ENCODE data around the gene BIRC7. TPM values are rescaled to one million over a fixed set of nuclear protein-coding genes. Genes with fewer than 3 reads are reported as not detected.

Gene BIRC7
- total RNA-seq, 1 donor from 2014 or later, result not detected

GRCh38 chr20:63262836-63263235 lies 27.1 kb downstream of the BIRC7 start:
- intact Hi-C loops (cut with micrococcal nuclease), result no loop called here

- intact Hi-C loops (cut with micrococcal nuclease), result no loop called here
Observed at GRCh38 chr20:63264000-63264399, 28.3 kb downstream of the BIRC7 start.

DNA sequence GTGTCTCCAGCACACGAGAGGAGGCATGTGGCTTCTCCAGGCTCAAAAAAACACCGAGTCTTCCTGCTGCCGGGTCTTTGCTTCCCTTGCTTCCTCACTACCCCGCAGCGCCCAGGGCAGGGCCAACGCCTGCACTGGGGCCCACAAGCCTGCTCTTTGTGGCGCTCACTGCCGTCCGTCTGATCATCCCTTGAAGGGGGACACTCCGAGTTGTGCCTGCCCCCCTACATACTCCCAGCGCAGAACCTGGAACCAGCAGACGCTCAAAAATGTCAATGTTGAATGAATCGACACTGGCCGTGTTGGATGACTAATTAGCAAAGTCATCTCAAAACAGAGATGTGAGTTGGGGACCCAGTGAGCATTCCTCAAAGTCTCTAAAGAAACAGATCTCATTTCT lies 28.8 kb downstream of the BIRC7 start:
- intact Hi-C loops (cut with micrococcal nuclease), result no loop called here

GRCh38 chr20:63265891-63266515 lies 30.3 kb downstream of the BIRC7 start:
- intact Hi-C loops (cut with micrococcal nuclease), result no loop called here

DNA sequence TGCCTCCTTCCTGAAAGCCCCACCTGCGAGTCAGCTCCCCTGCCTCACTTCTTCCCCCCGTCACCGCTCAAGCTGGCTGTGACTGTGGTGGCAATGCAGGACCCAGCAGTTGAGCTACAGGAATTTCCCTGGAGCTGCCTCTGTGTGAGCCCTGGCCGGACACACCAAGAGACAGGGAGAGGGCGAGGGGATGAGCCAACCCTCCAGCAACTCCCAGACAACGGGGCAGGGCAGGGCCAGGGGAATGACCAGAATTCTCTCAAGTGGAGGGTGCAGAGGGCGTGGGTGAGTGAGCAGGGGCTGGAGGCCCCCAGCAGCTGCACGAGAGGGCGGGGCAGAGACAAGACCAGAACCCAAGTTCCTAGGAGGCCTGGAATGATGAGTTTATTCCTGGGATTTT lies 32.0 kb downstream of the BIRC7 start:
- intact Hi-C loops (cut with micrococcal nuclease), result no loop called here

DNA sequence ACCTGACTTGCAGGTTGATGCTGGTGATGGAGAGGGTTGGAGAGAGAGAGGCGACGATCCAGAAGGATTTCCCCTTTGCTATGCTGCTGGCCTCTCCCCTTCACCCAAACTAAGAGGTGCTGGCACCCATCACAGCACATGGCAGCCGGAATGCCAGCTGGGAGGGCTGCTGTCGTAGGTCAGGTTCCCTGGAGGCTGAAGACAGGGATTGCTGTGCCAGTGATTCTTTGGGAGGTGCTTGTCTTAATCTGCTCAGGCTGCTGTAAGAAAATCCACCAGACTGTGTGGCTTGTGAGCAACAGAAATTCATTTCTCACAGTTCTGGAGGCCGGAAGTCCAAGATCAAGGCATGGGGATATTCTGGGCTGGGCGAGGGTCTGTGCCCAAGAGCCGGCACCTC lies 32.6 kb downstream of the BIRC7 start:
- intact Hi-C loops (cut with micrococcal nuclease), result no loop called here

GRCh38 chr20:63268671-63269439 lies 33.1 kb downstream of the BIRC7 start:
- intact Hi-C loops (cut with micrococcal nuclease), result no loop called here

GRCh38 chr20:63269724-63270123 lies 34.0 kb downstream of the BIRC7 start:
- intact Hi-C loops (cut with micrococcal nuclease), result no loop called here

DNA sequence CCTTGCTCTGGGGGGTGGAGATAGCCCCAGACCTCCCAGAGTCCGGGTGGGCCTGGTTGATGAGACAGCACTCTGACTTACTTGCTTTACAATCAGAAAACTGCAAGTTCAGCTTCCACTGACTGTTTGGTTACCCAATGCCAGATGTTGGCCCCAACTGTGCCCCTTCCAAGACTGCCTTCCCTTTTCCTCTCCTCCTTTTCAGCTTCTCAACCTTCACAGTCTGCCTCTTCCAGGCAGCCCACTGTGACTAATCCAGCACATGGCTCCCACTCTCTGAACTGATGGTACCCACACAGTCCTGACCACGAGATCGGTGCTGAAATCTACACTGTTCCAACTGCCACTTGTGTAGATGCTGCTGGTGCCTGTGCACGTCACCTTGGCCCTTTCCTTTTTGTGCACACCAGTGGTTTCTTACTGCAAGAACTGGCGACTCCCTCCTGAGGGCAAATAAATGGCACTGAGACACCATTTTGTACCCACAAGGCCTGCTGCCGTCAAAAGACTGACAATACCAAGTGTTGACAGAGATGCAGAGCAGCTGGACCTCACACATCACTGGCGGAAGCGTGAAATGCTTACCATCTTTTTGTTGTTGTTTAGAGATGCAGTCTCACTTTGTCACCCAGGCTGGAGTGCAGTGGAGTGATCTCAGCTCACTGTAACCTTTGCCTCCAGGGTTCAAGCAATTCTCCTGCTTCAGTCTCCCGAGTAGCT lies 35.1 kb downstream of the BIRC7 start:
- intact Hi-C loops (cut with micrococcal nuclease), result no loop called here

DNA sequence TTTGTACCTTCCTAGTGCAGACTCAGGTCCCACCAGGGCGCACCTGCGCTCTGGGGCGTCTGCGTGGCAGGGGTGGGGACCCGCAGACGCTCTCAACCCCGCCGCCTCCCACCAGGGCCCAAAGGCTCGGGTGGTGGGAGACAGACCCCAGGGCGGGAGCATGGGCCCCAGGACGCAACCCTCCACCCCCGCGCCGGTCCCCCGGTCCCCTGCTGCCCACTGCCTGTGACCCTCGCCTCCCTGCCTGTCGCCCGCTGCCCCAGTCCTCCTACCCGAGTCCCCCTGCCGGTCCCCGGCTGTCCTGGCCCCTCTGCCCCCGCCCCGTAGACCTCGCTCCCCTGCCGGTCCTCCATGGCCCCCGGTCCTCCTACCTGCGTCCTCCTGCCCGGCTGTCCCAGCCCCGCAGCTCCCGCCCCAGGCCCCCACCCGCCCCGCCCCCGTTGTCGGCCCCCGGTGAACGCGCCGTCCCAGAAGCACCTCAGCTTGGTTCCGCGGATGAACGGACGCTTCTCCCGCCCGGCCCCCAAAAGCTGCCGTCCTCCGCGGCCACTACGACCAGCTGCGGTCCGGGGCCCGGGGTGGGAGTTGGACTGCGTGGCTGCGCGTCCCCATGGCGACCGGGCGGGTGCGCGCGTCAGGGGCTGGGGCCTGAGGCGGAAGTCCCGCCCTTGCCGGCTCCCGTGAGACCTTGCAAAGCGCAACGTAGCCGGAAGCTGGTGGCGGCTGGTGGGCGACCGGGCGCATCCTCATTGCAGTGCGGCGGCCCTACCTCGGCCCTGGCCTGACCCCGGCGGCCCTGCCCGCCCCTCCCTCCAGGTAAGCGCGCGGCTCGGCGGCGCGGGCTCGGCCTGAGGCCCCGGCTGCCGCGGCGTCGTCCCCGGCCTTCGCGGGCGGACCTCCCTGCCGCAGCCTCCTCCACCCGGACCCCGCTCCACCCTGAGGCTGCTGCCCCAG lies 36.7 kb downstream of the BIRC7 start, which contains the start of gene ARFGAP1:
TSS of gene ARFGAP1 (plus strand) at position 709 of the 954 bp plus-strand sequence. CDS start 2,768 bp downstream, outside the sequence.
- intact Hi-C loops (cut with micrococcal nuclease), result loop anchor here (1.0 kb wide), 1 partner anchor 56 kb away; the partner anchor contains the start of gene YTHDF1

DNA sequence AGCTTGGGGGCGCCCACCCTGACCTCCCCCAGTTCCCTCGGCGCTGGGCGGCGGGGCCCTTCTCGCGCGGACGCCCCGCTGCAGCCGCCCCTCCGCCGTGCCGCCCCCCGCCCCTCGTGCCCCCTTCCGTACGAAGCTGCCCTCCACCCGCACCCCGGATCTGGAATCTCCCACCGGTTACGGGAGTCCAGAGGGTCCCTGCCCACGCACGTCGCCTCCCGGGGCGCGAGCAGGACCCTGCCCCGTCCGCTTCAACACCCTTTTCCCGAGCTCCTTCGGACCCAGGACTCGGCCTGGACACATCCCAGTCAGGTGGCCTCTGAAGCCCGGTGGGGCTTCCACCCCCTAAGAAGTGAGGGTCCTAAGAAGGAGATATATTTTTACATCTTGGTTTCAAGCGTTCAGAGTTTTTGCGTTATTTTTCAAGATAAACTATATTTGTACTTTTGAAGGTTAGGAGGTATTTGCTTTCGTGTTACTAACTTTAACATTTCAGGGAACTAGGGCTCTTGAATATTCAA lies 37.4 kb downstream of the BIRC7 start:
- intact Hi-C loops (cut with micrococcal nuclease), result no loop called here

GRCh38 chr20:63273635-63274380 lies 38.1 kb downstream of the BIRC7 start:
- intact Hi-C loops (cut with micrococcal nuclease), result no loop called here

DNA sequence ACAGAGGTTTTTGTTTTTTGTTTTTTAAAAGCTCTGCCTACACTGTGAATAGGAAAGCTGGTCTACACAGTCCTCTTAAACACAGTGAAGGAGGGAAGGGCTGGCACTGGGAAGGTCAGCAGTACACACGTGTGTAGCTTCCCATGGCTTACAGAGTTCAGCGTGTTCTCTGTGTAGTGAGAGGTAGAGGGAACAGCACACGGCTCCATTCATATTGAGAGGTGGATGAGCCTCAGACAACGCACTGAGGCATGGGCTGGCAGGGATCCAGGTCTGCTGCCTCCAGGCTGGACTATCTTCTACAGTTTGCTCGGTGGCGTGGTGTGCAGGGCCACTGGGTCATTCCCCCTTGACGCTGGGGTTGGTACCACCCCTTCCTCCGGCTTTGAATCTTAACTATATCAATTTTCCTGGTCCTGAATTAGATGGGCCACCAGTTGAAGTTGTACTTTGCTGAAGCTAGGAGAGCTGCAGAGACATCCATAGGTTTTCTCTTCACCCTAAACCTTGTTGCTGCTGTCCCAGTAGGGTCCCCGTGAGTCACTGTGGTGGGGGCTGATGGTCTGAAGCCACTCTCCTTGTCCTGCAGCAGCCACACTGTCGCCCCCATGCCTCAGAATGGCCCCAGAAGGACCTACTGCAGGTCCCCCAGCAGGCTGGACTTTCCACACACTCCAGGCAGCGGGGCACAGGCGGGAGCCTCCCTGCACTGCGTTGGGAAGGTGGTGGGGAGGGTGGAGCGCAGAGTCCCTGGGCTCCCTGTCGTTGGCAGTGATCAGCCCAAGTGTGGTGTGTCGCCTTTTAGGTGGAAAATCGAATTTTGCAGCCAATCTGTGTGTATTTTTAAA lies 38.9 kb downstream of the BIRC7 start:
- intact Hi-C loops (cut with micrococcal nuclease), result no loop called here

DNA sequence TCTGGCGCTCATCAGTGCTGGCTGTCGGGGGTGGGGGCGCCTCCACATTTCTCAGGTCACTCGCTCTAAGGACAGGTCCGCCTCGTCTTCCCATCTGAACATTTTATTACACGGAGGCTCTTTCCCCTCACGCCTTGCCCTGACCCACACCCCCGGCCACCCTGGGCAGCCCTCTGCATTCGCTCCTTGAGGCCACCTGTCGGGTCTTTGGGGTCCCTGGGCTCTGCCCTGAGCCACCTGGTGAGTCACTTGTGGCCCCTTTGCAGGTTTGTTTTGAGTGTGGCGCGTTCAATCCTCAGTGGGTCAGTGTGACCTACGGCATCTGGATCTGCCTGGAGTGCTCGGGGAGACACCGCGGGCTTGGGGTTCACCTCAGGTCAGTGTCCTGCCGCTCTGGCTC lies 40.1 kb downstream of the BIRC7 start:
- intact Hi-C loops (cut with micrococcal nuclease), result no loop called here

DNA sequence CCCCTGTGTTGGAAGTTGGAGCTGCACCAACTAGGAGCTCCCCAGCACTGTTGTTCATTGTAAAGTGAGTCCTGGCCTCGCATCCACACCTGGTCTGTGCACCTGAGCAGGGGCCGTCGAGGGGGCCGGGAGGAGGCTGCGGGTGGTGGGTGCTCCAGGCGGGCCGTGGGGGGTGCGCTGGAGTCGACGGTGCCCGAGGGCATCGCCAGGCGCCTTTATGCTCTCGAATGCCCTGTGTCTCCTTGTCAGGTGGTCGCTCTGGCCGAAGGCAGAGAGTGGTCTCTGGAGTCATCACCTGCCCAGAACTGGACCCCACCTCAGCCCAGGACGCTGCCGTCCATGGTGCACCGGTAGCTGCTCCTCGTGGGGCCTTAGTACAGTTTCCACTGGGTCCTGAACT lies 41.3 kb downstream of the BIRC7 start:
- intact Hi-C loops (cut with micrococcal nuclease), result no loop called here

GRCh38 chr20:63277466-63278272 lies 42.0 kb downstream of the BIRC7 start:
- intact Hi-C loops (cut with micrococcal nuclease), result no loop called here

DNA sequence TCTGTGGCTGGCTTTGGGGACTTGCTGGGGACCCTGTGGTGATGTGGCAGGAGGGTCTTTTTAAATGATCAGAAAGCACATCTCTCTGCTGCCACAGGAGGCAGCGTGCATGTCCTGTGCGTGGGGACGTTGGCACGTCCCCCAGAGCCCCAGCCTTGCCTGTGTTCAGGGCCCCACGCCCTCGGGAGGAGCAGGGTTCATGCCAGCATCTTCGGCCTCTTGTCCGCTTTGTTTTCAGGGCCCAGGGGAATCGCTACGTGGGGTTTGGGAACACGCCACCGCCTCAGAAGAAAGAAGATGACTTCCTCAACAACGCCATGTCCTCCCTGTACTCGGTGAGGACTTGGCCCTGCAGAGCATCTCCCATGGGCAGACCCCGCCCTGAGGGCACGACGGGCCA lies 43.0 kb downstream of the BIRC7 start:
- intact Hi-C loops (cut with micrococcal nuclease), result no loop called here

DNA sequence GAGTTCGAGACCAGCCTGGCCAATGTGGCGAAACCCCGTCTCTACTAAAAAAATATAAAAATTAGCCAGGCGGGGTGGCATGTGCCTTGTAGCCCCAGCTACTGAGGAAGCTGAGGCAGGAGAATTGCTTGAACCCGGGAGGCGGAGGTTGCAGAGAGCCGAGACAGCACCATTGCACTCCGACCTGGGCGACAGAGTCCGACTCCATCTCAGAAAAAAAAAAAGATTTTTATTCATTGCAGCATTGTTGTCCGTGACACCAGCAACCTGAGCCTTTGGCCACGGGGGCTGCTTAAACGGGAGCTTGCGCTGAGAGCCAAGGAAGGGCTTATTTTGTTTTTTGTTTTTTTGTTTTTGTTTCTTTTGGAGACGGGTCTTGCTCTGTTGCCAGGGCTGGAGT lies 44.2 kb downstream of the BIRC7 start:
- intact Hi-C loops (cut with micrococcal nuclease), result no loop called here

Data from T-helper 1 cell treated with Interleukin-12 subunit alpha and Interleukin-12 subunit beta and Interleukin-4 antibody, amounts not matched to agents 30 ng/mL and 1 ng/mL, for 36 hours (primary cell).